Neural progenitor cell (in vitro differentiated cells): ENCODE results near the gene USP37. TPM values are rescaled to one million over a fixed set of nuclear protein-coding genes. Genes with fewer than 3 reads are reported as not detected.

Experiments
- DNase-seq: peaks from one replicate; pipeline ENCODE4 v3.0.0-alpha.2; 2016; ENCODE audit warnings: low spot score
- H2AFZ ChIP-seq: fragments of 200-600 bp; sonication (generic); replicated peaks from 2 replicates; pipeline ENCODE4 v1.6.1; 2016; ENCODE audit warnings: antibody characterized with exemption
- H3F3A ChIP-seq: fragments of 200-600 bp; sonication (generic); 2 replicates; pipeline ENCODE4 v1.6.1; 2016; ENCODE audit warnings: antibody characterized with exemption, low read depth
- H3K27ac ChIP-seq: fragments of 200-600 bp; sonication (generic); 2 replicates; pipeline ENCODE4 v1.5.1; 2016; ENCODE audit warnings: mild to moderate bottlenecking
- H3K27me3 ChIP-seq: fragments of 200-600 bp; sonication (generic); 2 replicates; pipeline ENCODE4 v1.6.1; 2016; ENCODE audit warnings: mild to moderate bottlenecking, moderate library complexity
- H3K36me3 ChIP-seq: fragments of 200-600 bp; sonication (generic); 2 replicates; pipeline ENCODE4 v1.5.1; 2016
- H3K4me1 ChIP-seq: fragments of 200-600 bp; sonication (generic); 2 replicates; pipeline ENCODE4 v1.6.1; 2016; ENCODE audit warnings: mixed run types
- H3K4me2 ChIP-seq: fragments of 200-600 bp; sonication (generic); 2 replicates; pipeline ENCODE4 v1.6.1; 2016
- H3K4me3 ChIP-seq: fragments of 200-600 bp; sonication (generic); 2 replicates; pipeline ENCODE4 v1.5.1; 2016
- H3K79me2 ChIP-seq: fragments of 200-600 bp; sonication (generic); 2 replicates; pipeline ENCODE4 v1.6.1; 2016; ENCODE audit warnings: low read depth
- H3K9ac ChIP-seq: fragments of 200-600 bp; sonication (generic); 2 replicates; pipeline ENCODE4 v1.6.1; 2016
- H3K9me3 ChIP-seq: fragments of 200-600 bp; sonication (generic); 2 replicates; pipeline ENCODE4 v1.5.1; 2016; ENCODE audit warnings: low read depth
- H4K20me1 ChIP-seq: fragments of 200-600 bp; sonication (generic); 2 replicates; pipeline ENCODE4 v1.6.1; 2016; ENCODE audit warnings: low read depth
- H3K27ac Mint-ChIP-seq: 3 replicates; pipeline ENCODE4 v1.8.0; 2021; ENCODE audit warnings: mixed read lengths
- H3K27me3 Mint-ChIP-seq: 2 replicates; pipeline ENCODE4 v1.8.0; 2022; ENCODE audit warnings: low read depth, mild to moderate bottlenecking, inconsistent platforms, moderate library complexity, mixed read lengths; ENCODE audit not compliant: insufficient read depth
- H3K36me3 Mint-ChIP-seq: 3 replicates; pipeline ENCODE4 v1.8.0; 2021; ENCODE audit warnings: mixed read lengths
- H3K4me1 Mint-ChIP-seq: 3 replicates; pipeline ENCODE4 v1.8.0; 2021; ENCODE audit warnings: mixed read lengths
- H3K4me3 Mint-ChIP-seq: 3 replicates; pipeline ENCODE4 v1.8.0; 2021; ENCODE audit warnings: mild to moderate bottlenecking, moderate library complexity, mixed read lengths
- H3K9me3 Mint-ChIP-seq: 3 replicates; pipeline ENCODE4 v1.8.0; 2020; ENCODE audit warnings: mixed read lengths
- CTCF ChIP-seq: fragments of 200-600 bp; sonication (generic); IDR thresholded peaks from 2 replicates; pipeline ENCODE4 v1.5.1; 2017; ENCODE audit warnings: antibody characterized with exemption, mild to moderate bottlenecking
- EZH2 ChIP-seq: fragments of 200-600 bp; sonication (generic); IDR thresholded peaks from 2 replicates; pipeline ENCODE4 v1.6.1; 2017; ENCODE audit warnings: antibody characterized with exemption, mild to moderate bottlenecking, moderate library complexity
- EZH2phosphoT487 ChIP-seq: fragments of 200-600 bp; sonication (generic); IDR thresholded peaks from 2 replicates; pipeline ENCODE4 v1.6.1; 2017; ENCODE audit warnings: antibody characterized with exemption
- total RNA-seq: library from RNA; depleted of rRNA; stranded (reverse); fragments of >200 nt; gene quantifications from 2 replicates; pipeline ENCODE4 v1.2.3, GENCODE V29; 2015; ENCODE audit warnings: low replicate concordance

USP37 gene
- total RNA-seq, 1 donor from 2014 or later = 35.1 TPM

- H3K36me3 Mint-ChIP-seq = peaks cover 15% of the 10 kb centered on the region
- peaks cover 8% of the 10 kb centered on the region for H3K36me3 ChIP-seq
- peaks cover 93% of the 10 kb centered on the region for H3K79me2 ChIP-seq
- no peaks in the 10 kb centered on the region for H3K9me3 Mint-ChIP-seq
- no peaks in the 10 kb centered on the region for H3K9me3 ChIP-seq
- peaks cover under 1% of the 10 kb centered on the region for H3K4me1 Mint-ChIP-seq
- H3K27ac Mint-ChIP-seq = no peak overlapping the region
- peaks cover 83% of the 10 kb centered on the region for H4K20me1 ChIP-seq
- no peak for TF ChIP-seq EZH2
- TF ChIP-seq CTCF = no peak
- no peak for TF ChIP-seq EZH2phosphoT487
- H3K4me3 ChIP-seq = no peak overlapping the region
- no peak for DNase-seq
- H3K27ac ChIP-seq = no peak overlapping the region
- H3K9ac ChIP-seq = peak overlapping the region; percentile 35
- H3K27me3 ChIP-seq = no peaks in the 10 kb centered on the region
- H2AFZ ChIP-seq = no peak overlapping the region
- peaks cover 3% of the 10 kb centered on the region for H3K27me3 Mint-ChIP-seq
- no peaks in the 10 kb centered on the region for H3F3A ChIP-seq
- H3K4me1 ChIP-seq = peaks cover 10% of the 10 kb centered on the region
- H3K4me2 ChIP-seq = peak overlapping the region; percentile 27
- no peak overlapping the region for H3K4me3 Mint-ChIP-seq
Observed at GRCh38 chr2:218577482-218578220, 9.5 kb upstream of the USP37 start.

GRCh38 chr2:218576854-218577253, 8.7 kb upstream of the USP37 start:
- Histone ChIP-seq H3K4me3 (no peak overlapping the region), H2AFZ (no peak overlapping the region), H3K9me3 (no peaks in the 10 kb centered on the region), H4K20me1 (peaks cover 84% of the 10 kb centered on the region), H3F3A (no peaks in the 10 kb centered on the region), H3K4me1 (peaks cover 10% of the 10 kb centered on the region), H3K36me3 (peaks cover 8% of the 10 kb centered on the region), H3K9ac (no peak overlapping the region), H3K27ac (no peak overlapping the region), H3K79me2 (peaks cover 97% of the 10 kb centered on the region), H3K27me3 (no peaks in the 10 kb centered on the region), H3K4me2 (no peak overlapping the region)
- H3K27me3 Mint-ChIP-seq = peaks cover 3% of the 10 kb centered on the region
- no peak overlapping the region for H3K27ac Mint-ChIP-seq
- no peak overlapping the region for H3K4me3 Mint-ChIP-seq
- H3K9me3 Mint-ChIP-seq = no peaks in the 10 kb centered on the region
- DNase-seq = no peak
- TF ChIP-seq EZH2 (no peak), EZH2phosphoT487 (no peak), CTCF (no peak)
- peaks cover 16% of the 10 kb centered on the region for H3K36me3 Mint-ChIP-seq
- peaks cover 3% of the 10 kb centered on the region for H3K4me1 Mint-ChIP-seq

- DNase-seq = no peak
- Histone ChIP-seq H3F3A (peaks cover 26% of the 10 kb centered on the region), H2AFZ (no peak overlapping the region), H4K20me1 (peaks cover 72% of the 10 kb centered on the region), H3K36me3 (peaks cover 8% of the 10 kb centered on the region), H3K27ac (no peak overlapping the region), H3K79me2 (peaks cover 92% of the 10 kb centered on the region), H3K4me3 (peak overlapping the region; percentile 66), H3K4me2 (peak overlapping the region; percentile 91), H3K27me3 (no peaks in the 10 kb centered on the region), H3K9ac (no peak overlapping the region), H3K9me3 (no peaks in the 10 kb centered on the region), H3K4me1 (peaks cover 28% of the 10 kb centered on the region)
- no peak overlapping the region for H3K27ac Mint-ChIP-seq
- H3K4me1 Mint-ChIP-seq = peaks cover 36% of the 10 kb centered on the region
- peaks cover 12% of the 10 kb centered on the region for H3K36me3 Mint-ChIP-seq
- peak overlapping the region; percentile 94 for H3K4me3 Mint-ChIP-seq
- TF ChIP-seq EZH2 (no peak), EZH2phosphoT487 (no peak), CTCF (no peak)
- H3K9me3 Mint-ChIP-seq = no peaks in the 10 kb centered on the region
- H3K27me3 Mint-ChIP-seq = no peaks in the 10 kb centered on the region
Observed at GRCh38 chr2:218570850-218571249, 2.7 kb upstream of the USP37 start.
